ENCODE measurements around the gene TMEM151B. TPM values are rescaled to one million over a fixed set of nuclear protein-coding genes. Genes with fewer than 3 reads are reported as not detected.

Gene TMEM151B
- total and polyA plus RNA-seq, 9 of the 15 experiments (the other 6 are each of a cell fraction or from before 2014, with no cell fraction given) = not detected

DNA sequence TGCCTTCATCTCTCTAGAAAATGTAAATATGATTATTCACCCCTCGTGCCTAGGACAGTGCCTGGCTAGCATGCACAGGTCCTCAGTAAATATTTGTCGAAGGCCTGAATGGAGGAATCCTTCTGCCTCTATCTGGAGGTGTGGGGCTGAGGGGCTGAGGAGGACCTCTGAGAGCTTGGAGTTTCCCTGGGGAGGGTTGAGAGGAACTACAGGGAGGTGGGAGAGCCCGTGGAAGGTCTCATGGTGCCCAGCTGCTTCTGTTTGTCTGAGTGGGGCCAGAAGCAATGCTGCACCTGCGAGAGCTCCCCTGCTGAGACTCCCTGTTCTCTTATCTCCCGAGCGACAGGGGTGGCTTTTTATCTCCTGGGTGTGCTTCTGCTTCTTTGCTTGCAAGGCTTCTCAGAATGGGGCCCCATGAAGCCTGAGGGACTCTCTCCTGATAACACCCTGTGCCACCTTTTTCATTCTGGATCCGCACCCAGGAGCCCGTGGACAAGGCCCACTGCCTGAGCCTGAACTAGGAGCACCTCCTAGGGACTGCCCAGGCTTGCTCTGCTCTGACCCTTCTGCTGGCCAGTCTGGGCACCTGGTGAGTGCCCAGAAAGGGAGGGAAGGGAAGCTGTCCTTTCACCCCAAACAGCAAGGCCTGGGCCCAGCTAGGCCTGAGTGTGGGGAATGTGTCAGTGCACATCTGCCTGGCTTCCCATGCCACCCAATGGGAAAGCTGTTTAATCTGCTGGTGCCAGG lies 44.5 kb upstream of the TMEM151B start (continued):
- no peak for TF ChIP-seq TFE3 (CRISPR knock-in tag; IDR thresholded peaks at IDR 0.05)
- TF ChIP-seq, protein P1, sequence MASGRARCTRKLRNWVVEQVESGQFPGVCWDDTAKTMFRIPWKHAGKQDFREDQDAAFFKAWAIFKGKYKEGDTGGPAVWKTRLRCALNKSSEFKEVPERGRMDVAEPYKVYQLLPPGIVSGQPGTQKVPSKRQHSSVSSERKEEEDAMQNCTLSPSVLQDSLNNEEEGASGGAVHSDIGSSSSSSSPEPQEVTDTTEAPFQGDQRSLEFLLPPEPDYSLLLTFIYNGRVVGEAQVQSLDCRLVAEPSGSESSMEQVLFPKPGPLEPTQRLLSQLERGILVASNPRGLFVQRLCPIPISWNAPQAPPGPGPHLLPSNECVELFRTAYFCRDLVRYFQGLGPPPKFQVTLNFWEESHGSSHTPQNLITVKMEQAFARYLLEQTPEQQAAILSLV (tag; IDR thresholded peaks at IDR 0.05) = no peak
- TF ChIP-seq, protein P2, sequence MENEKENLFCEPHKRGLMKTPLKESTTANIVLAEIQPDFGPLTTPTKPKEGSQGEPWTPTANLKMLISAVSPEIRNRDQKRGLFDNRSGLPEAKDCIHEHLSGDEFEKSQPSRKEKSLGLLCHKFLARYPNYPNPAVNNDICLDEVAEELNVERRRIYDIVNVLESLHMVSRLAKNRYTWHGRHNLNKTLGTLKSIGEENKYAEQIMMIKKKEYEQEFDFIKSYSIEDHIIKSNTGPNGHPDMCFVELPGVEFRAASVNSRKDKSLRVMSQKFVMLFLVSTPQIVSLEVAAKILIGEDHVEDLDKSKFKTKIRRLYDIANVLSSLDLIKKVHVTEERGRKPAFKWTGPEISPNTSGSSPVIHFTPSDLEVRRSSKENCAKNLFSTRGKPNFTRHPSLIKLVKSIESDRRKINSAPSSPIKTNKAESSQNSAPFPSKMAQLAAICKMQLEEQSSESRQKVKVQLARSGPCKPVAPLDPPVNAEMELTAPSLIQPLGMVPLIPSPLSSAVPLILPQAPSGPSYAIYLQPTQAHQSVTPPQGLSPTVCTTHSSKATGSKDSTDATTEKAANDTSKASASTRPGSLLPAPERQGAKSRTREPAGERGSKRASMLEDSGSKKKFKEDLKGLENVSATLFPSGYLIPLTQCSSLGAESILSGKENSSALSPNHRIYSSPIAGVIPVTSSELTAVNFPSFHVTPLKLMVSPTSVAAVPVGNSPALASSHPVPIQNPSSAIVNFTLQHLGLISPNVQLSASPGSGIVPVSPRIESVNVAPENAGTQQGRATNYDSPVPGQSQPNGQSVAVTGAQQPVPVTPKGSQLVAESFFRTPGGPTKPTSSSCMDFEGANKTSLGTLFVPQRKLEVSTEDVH (IDR thresholded peaks at IDR 0.05; ENCODE audit: low read depth, partially characterized antibody) = no peak
- TF ChIP-seq EP400 (IDR thresholded peaks at IDR 0.05) = peak; percentile 60; the same call in 1 of the 2 replicates
- no peak for TF ChIP-seq CEBPG (CRISPR knock-in tag; IDR thresholded peaks at IDR 0.05)
- no peak for TF ChIP-seq CEBPG (tag; conservative IDR thresholded peaks at IDR 0.05 in 1 of 2, IDR thresholded peaks at IDR 0.05 in 1 of 2)
- peak; percentile 98 for TF ChIP-seq GATA2 (CRISPR knock-in tag; IDR thresholded peaks at IDR 0.05)
- 0 out of 2 replicates have a peak, but pooled peaks have one; percentile 27 for TF ChIP-seq JUNB (CRISPR knock-in tag; conservative IDR thresholded peaks at IDR 0.05)
- peak; percentile 28; the same call in 1 of the 2 replicates for TF ChIP-seq FOSL1 (tag; conservative IDR thresholded peaks at IDR 0.05)
- TF ChIP-seq MAFF (IDR thresholded peaks at IDR 0.05; ENCODE audit: low read length) = no peak
- TF ChIP-seq FOXP4 (CRISPR knock-in tag; IDR thresholded peaks at IDR 0.05; ENCODE audit: borderline replicate concordance) = no peak
- no peak for TF ChIP-seq ZNF384 (IDR thresholded peaks at IDR 0.05; ENCODE audit: low read depth, low read length)
- TF ChIP-seq BHLHE40 (IDR thresholded peaks at IDR 0.05; ENCODE audit: low read length) = peak; percentile 84
- no peak for TF ChIP-seq ZFP1 (CRISPR knock-in tag; IDR thresholded peaks at IDR 0.05)
- no peak for TF ChIP-seq SAP30 (IDR thresholded peaks at IDR 0.05; ENCODE audit: borderline replicate concordance, insufficient read depth, low read depth, low read length, poor library complexity, severe bottlenecking)
- TF ChIP-seq ZHX1 (conservative IDR thresholded peaks at IDR 0.05; ENCODE audit: low read length) = no peak
- no peak for TF ChIP-seq ZNF311 (CRISPR knock-in tag; IDR thresholded peaks at IDR 0.05)

Data from K562 (cell line).